ENCODE measurements around the gene FHL1. TPM values are rescaled to one million over a fixed set of nuclear protein-coding genes. Genes with fewer than 3 reads are reported as not detected.
A peak's percentile ranks its signal among the peaks of the same experiment; 100 is the strongest.

FHL1 gene
- total RNA-seq, 1 experiment from 2014 or later: 14.1 TPM

GRCh38 chrX:136183917-136184316 lies 36.6 kb downstream of the FHL1 start:
- DNase-seq (ENCODE audit: extremely low read depth, low read depth): no peak

- DNase-seq (ENCODE audit: extremely low read depth, low read depth): peak; percentile 47
Observed at GRCh38 chrX:136185401-136186022, 38.2 kb downstream of the FHL1 start.

GRCh38 chrX:136186023-136186413 lies 38.7 kb downstream of the FHL1 start:
- DNase-seq (ENCODE audit: extremely low read depth, low read depth): no peak

GRCh38 chrX:136189222-136189621 lies 41.9 kb downstream of the FHL1 start:
- DNase-seq (ENCODE audit: extremely low read depth, low read depth): no peak

- DNase-seq (ENCODE audit: extremely low read depth, low read depth): no peak
Observed at GRCh38 chrX:136190038-136190713, 42.8 kb downstream of the FHL1 start.

GRCh38 chrX:136191171-136191570 lies 43.8 kb downstream of the FHL1 start:
- no peak for DNase-seq (ENCODE audit: extremely low read depth, low read depth)

- DNase-seq (ENCODE audit: extremely low read depth, low read depth): no peak
Observed at GRCh38 chrX:136192135-136192534, 44.8 kb downstream of the FHL1 start.

- DNase-seq (ENCODE audit: extremely low read depth, low read depth): no peak
Observed at GRCh38 chrX:136192839-136193414, 45.6 kb downstream of the FHL1 start.

- DNase-seq (ENCODE audit: extremely low read depth, low read depth): no peak
Observed at GRCh38 chrX:136193771-136194170, 46.4 kb downstream of the FHL1 start.

- DNase-seq (ENCODE audit: extremely low read depth, low read depth): no peak
Observed at GRCh38 chrX:136194536-136194935, 47.2 kb downstream of the FHL1 start.

- no peak for DNase-seq (ENCODE audit: extremely low read depth, low read depth)
Observed at GRCh38 chrX:136195247-136195646, 47.9 kb downstream of the FHL1 start.

- DNase-seq (ENCODE audit: extremely low read depth, low read depth): no peak
Observed at GRCh38 chrX:136196691-136197155, 49.4 kb downstream of the FHL1 start.

GRCh38 chrX:136198010-136198409 lies 50.7 kb downstream of the FHL1 start:
- no peak for DNase-seq (ENCODE audit: extremely low read depth, low read depth)

GRCh38 chrX:136198678-136199243 lies 51.4 kb downstream of the FHL1 start:
- DNase-seq (ENCODE audit: extremely low read depth, low read depth): no peak

GRCh38 chrX:136199365-136199764 lies 52.0 kb downstream of the FHL1 start:
- no peak for DNase-seq (ENCODE audit: extremely low read depth, low read depth)

- peak; percentile 37 for DNase-seq (ENCODE audit: extremely low read depth, low read depth)
Observed at GRCh38 chrX:136200466-136200865, 53.1 kb downstream of the FHL1 start.

- no peak for DNase-seq (ENCODE audit: extremely low read depth, low read depth)
Observed at GRCh38 chrX:136201601-136202000, 54.3 kb downstream of the FHL1 start.

GRCh38 chrX:136202889-136203288 lies 55.6 kb downstream of the FHL1 start:
- DNase-seq (ENCODE audit: extremely low read depth, low read depth): no peak

- no peak for DNase-seq (ENCODE audit: extremely low read depth, low read depth)
Observed at GRCh38 chrX:136203438-136203837, 56.1 kb downstream of the FHL1 start.

GRCh38 chrX:136203951-136204350 lies 56.6 kb downstream of the FHL1 start:
- DNase-seq (ENCODE audit: extremely low read depth, low read depth): no peak

GRCh38 chrX:136204571-136204970 lies 57.2 kb downstream of the FHL1 start:
- DNase-seq (ENCODE audit: extremely low read depth, low read depth): no peak

- DNase-seq (ENCODE audit: extremely low read depth, low read depth): no peak
Observed at GRCh38 chrX:136205882-136206380, 58.6 kb downstream of the FHL1 start.

Data from NCI-H460 (cell line).